HUES64 (cell line): ENCODE results near the gene AMPD1.

Experiments used
- H3K27ac ChIP-seq: 2 replicates; pipeline ENCODE4 v1.7.0; 2013; ENCODE audit warnings: low read depth, low read length, inconsistent platforms
- H3K27me3 ChIP-seq: 2 replicates; pipeline ENCODE4 v1.6.1; 2013; ENCODE audit warnings: mild to moderate bottlenecking, low read length; ENCODE audit not compliant: insufficient read depth
- H3K36me3 ChIP-seq: 2 replicates; pipeline ENCODE4 v1.6.1; 2013; ENCODE audit warnings: mild to moderate bottlenecking, low read length; ENCODE audit not compliant: insufficient read depth
- H3K4me1 ChIP-seq: 2 replicates; pipeline ENCODE4 v1.6.1; 2013; ENCODE audit warnings: mild to moderate bottlenecking, low read length, moderate library complexity; ENCODE audit not compliant: insufficient read depth
- H3K4me3 ChIP-seq: 2 replicates; pipeline ENCODE4 v1.5.1; 2013; ENCODE audit warnings: mild to moderate bottlenecking, low read length, moderate library complexity
- H3K9ac ChIP-seq: 2 replicates; pipeline ENCODE4 v1.6.1; 2013; ENCODE audit warnings: mild to moderate bottlenecking, low read depth, low read length
- H3K9me3 ChIP-seq: 2 replicates; pipeline ENCODE4 v1.6.1; 2013; ENCODE audit warnings: low read depth, low read length; ENCODE audit not compliant: insufficient read depth
- WGBS: fragments of 150-250, 120-280 bp; methylation state at CpG from one replicate; pipeline ENCODE4 v1.1.7; 2013; ENCODE audit warnings: missing lambda C conversion rate; 5-methylcytosine and 5-hydroxymethylcytosine counted together

The AMPD1 gene

DNA sequence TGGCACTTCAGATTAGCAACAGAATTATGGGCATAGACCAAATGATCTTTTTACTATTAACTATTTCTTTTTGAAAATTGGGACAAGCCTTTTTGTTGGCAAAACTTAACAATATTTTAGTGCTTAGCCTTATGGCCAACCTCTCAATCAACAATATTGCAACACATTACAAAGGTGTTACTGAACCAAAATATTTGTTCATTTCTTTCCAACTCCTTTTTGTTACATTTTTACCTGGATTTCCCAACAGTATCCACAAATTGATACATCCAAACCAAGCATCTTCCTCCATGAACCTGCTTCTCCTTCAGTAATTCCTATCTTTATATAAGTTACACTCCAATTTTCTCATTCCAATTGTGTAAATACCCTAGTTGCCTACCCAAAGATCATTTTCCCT is 1.5 kb upstream of the AMPD1 start:
- H3K36me3 ChIP-seq: no peaks in the 10 kb centered on the region
- no peak overlapping the region for H3K27ac ChIP-seq
- no peaks in the 10 kb centered on the region for H3K4me1 ChIP-seq
- H3K9ac ChIP-seq: no peak overlapping the region
- H3K4me3 ChIP-seq: no peak overlapping the region
- peaks cover 7% of the 10 kb centered on the region for H3K27me3 ChIP-seq
- no peaks in the 10 kb centered on the region for H3K9me3 ChIP-seq

DNA sequence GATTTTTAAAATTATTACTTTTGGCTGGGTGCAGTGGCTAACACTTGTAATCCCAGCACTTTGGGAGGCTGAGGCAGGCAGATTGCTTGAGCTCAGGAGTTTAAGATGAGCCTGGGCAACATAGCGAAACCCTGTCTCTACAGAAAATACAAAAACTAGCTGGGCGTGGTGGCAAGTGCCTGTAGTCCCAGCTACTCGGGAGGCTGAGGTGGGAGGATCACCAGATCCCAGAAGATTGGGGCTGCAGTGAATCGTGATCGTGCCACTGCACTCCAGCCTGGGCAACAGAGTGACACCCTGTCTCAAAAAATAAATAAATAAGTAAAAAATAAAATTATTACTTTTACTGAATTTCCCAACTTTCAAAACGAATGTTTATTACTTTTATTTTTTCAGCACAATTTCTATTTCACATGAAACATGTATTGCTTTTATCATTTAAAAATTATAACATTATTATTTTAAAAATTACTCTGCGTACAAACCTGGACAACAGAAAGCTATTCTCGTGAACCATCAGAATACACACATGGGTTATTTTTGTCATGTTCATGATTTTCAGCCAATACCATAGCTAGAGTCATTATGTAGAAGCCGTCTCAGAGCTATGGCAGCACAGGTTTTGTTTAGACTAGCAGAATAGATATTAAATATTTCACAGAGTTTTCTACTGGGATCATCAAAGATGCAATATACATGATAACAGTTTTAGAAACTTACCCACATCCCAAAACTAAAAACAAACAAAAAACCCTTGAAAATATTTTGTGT is 621 bp downstream of the AMPD1 start:
- WGBS: 94% methylated on average over 7 of the region's 9 CpGs
- no peak overlapping the region for H3K27ac ChIP-seq

DNA sequence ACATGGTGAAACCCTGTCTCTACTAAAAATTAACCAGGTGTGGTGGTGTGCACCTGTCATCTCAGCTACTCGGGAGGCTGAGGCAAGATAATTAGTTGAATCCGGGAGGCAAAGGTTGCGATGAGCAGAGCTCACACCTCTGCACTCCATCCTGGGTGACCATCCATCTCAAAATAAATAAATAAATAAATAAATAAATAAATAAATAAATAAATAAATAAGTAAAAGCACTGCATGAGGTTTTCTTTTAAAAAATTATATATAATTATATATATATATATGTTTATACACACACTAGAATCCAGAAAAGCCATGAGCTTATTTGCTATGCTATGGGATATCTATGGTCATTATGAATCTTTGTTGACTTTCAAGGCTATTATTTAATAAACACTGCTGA is 2.4 kb downstream of the AMPD1 start:
- Histone ChIP-seq H3K9me3 (no peaks in the 10 kb centered on the region), H3K4me3 (no peak overlapping the region), H3K27ac (no peak overlapping the region), H3K27me3 (no peaks in the 10 kb centered on the region), H3K9ac (no peak overlapping the region), H3K4me1 (no peaks in the 10 kb centered on the region), H3K36me3 (no peaks in the 10 kb centered on the region)
- WGBS: 100% methylated on average over 3 of the region's 3 CpGs

More for the DNA sequence above, 621 bp downstream of the AMPD1 start:
- Histone ChIP-seq H3K4me1 (no peaks in the 10 kb centered on the region), H3K27me3 (peaks cover 1% of the 10 kb centered on the region), H3K36me3 (no peaks in the 10 kb centered on the region), H3K4me3 (no peak overlapping the region), H3K9me3 (no peaks in the 10 kb centered on the region), H3K9ac (no peak overlapping the region)

DNA sequence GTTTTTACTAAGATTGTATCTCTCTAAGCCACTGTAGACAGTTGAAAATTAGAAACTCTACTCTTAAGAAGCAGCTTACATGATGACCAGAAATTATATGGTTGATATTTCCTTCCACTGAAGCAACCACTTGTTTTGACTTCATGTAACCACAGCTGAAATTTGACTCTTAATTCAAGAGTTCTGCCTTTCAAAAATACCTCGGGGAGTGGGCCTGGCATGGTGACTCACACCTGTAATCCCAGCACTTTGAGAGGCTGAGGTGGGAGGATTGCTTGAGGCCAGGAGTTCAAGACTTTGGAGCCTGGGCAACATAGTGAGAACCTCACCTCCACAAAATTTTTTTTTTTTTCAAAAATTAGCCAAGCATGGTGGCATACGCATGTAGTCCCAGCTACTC is 4.3 kb downstream of the AMPD1 start:
- 88% methylated on average over 2 of the region's 2 CpGs for WGBS
- no peak overlapping the region for H3K9ac ChIP-seq
- H3K4me3 ChIP-seq: no peak overlapping the region
- no peaks in the 10 kb centered on the region for H3K4me1 ChIP-seq
- no peaks in the 10 kb centered on the region for H3K36me3 ChIP-seq
- no peaks in the 10 kb centered on the region for H3K9me3 ChIP-seq
- H3K27me3 ChIP-seq: 0 out of 2 replicates have a peak, but pooled peaks cover 2% of the 10 kb centered on the region
- H3K27ac ChIP-seq: no peak overlapping the region

DNA sequence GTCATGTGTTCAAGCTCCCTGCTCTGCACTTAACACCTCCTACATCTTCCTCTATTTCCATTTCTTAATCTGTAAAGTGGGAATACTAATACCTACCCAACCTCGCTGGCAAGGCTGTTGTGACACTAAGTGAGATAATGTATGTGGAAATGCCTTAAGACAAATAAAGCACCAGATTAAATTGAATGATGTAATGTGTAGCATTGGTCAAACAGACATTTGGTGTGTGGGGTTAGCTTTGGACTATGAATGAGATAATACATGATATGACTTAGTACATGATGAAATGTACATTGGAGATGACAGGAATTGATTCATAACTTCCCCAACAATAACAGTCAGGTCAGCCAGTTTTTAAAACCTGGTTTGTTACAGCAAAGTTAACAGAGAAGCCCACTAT is 5.2 kb downstream of the AMPD1 start:
- H3K9ac ChIP-seq: no peak overlapping the region
- no peak overlapping the region for H3K27ac ChIP-seq
- H3K27me3 ChIP-seq: 0 out of 2 replicates have a peak, but pooled peaks cover 2% of the 10 kb centered on the region
- no peaks in the 10 kb centered on the region for H3K9me3 ChIP-seq
- no peak overlapping the region for H3K4me3 ChIP-seq
- H3K4me1 ChIP-seq: no peaks in the 10 kb centered on the region
- no peaks in the 10 kb centered on the region for H3K36me3 ChIP-seq
- WGBS: 75% methylated on average over 1 of the region's 1 CpG

DNA sequence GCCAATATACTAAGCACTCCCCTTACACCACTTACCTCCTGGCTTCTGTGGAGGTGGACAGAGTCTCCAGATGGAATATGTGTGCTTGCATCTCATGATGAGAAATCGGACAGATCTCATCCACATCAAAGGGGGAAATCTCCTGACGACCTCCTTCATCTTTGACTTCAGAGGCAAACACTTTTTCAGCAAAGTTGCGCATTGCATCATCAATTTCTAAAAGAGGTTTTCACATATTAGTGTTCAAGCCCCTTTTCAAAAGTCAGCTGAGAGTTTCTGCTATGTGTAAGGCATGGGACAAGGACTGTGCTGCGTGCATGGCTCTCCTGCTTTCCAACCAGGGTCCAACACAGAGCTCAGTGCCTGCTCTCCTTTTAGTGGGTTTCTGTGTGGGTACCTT is 6.8 kb downstream of the AMPD1 start:
- H3K27me3 ChIP-seq: 0 out of 2 replicates have a peak, but pooled peaks cover 2% of the 10 kb centered on the region
- H3K4me3 ChIP-seq: no peak overlapping the region
- no peaks in the 10 kb centered on the region for H3K9me3 ChIP-seq
- no peaks in the 10 kb centered on the region for H3K4me1 ChIP-seq
- no peak overlapping the region for H3K27ac ChIP-seq
- H3K36me3 ChIP-seq: no peaks in the 10 kb centered on the region
- WGBS: 89% methylated on average over 4 of the region's 4 CpGs
- H3K9ac ChIP-seq: no peak overlapping the region

DNA sequence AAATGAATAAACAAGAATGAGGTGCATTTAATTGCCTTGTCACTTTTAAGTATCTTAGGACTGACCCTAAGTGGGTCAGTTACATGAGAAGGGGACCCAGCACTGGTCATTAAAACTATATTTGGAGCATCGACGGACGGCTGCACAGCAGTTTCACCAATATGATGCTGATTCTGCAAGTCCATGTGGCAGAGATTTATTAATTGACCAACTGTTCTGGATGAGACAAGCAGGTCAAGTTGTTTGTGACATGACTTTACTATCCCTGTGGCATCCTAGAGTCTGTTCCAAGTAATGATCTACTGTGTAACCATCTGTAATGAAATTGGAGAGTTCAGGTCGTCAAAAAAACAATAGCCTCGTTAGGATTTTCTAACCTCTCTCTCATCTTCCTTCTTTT is 9.5 kb downstream of the AMPD1 start:
- no peak overlapping the region for H3K4me3 ChIP-seq
- 91% methylated on average over 5 of the region's 5 CpGs for WGBS

DNA sequence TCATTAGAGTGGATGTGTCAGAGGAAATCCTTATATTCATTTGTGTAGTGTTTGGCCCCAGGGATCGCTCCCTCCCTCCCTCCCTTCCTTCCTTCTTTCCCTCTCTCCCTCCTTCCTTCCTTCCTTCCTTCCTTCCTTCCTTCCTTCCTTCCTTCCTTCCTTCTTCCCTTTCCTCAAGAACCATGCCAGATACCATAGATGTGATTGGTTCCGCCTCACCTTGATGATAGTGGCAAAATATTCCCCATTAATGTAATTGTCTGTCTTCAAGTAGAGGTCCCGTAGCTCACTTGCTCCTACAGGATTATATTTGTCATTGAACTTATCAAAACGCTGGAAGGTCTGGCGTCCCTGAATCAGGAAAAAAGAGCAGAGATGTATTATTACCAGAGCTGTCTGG is 17.7 kb downstream of the AMPD1 start:
- Histone ChIP-seq H3K4me3 (no peak overlapping the region), H3K27me3 (peaks cover 49% of the 10 kb centered on the region; the same call in 1 of the 2 replicates), H3K9ac (no peak overlapping the region), H3K9me3 (no peaks in the 10 kb centered on the region), H3K4me1 (no peaks in the 10 kb centered on the region), H3K27ac (no peak overlapping the region), H3K36me3 (no peaks in the 10 kb centered on the region)
- WGBS: 89% methylated on average over 4 of the region's 5 CpGs

More for the DNA sequence above, 9.5 kb downstream of the AMPD1 start:
- H3K27me3 ChIP-seq: 0 out of 2 replicates have a peak, but pooled peaks cover 2% of the 10 kb centered on the region
- no peaks in the 10 kb centered on the region for H3K36me3 ChIP-seq
- H3K9me3 ChIP-seq: no peaks in the 10 kb centered on the region
- H3K27ac ChIP-seq: no peak overlapping the region
- no peaks in the 10 kb centered on the region for H3K4me1 ChIP-seq
- H3K9ac ChIP-seq: no peak overlapping the region

DNA sequence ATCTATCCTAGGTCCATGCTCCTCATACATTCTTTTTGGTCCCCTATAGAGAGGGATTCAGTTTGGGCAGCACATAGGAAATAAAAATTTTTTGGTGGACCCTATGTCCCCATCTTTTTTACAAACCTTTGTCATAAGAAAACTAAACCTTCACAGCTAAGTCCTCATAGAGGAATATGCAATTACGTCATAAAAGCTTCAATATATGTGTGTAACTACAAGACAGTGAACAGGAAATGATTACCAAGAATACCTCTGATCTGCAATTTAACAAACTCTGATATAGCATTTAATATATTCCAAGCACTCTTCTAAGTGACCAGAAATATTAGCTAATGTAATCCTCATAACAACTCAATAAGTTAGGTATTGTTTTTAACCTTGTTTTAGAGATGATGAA is 19.2 kb downstream of the AMPD1 start:
- peaks cover 65% of the 10 kb centered on the region; the same call in 1 of the 2 replicates for H3K27me3 ChIP-seq
- H3K27ac ChIP-seq: no peak overlapping the region
- H3K9me3 ChIP-seq: no peaks in the 10 kb centered on the region
- WGBS: 100% methylated on average over 1 of the region's 1 CpG
- H3K9ac ChIP-seq: no peak overlapping the region
- H3K4me3 ChIP-seq: no peak overlapping the region
- H3K36me3 ChIP-seq: no peaks in the 10 kb centered on the region
- H3K4me1 ChIP-seq: no peaks in the 10 kb centered on the region

DNA sequence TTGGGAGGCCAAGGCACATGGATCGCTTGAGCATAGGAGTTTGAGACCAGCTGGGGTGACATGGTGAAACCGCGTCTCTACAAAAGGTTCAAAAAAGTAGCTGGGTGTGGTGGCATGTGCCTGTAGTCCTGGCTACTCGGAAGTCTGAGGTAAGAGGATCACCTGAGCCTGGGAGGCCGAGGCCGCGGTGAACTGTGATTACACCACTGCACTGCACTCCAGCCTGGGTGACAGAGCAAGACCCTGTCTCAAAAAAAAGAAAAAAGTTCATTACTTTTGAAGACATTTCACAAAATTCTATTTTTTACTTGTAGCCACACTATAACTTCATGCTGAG is 23.4 kb downstream of the AMPD1 start:
- H3K36me3 ChIP-seq: no peaks in the 10 kb centered on the region
- H3K27ac ChIP-seq: no peak overlapping the region
- H3K9me3 ChIP-seq: no peaks in the 10 kb centered on the region
- WGBS: 92% methylated on average over 7 of the region's 7 CpGs
- peaks cover 83% of the 10 kb centered on the region for H3K27me3 ChIP-seq
- no peak overlapping the region for H3K9ac ChIP-seq
- H3K4me1 ChIP-seq: peaks cover 7% of the 10 kb centered on the region; the same call in 1 of the 2 replicates
- H3K4me3 ChIP-seq: no peak overlapping the region

DNA sequence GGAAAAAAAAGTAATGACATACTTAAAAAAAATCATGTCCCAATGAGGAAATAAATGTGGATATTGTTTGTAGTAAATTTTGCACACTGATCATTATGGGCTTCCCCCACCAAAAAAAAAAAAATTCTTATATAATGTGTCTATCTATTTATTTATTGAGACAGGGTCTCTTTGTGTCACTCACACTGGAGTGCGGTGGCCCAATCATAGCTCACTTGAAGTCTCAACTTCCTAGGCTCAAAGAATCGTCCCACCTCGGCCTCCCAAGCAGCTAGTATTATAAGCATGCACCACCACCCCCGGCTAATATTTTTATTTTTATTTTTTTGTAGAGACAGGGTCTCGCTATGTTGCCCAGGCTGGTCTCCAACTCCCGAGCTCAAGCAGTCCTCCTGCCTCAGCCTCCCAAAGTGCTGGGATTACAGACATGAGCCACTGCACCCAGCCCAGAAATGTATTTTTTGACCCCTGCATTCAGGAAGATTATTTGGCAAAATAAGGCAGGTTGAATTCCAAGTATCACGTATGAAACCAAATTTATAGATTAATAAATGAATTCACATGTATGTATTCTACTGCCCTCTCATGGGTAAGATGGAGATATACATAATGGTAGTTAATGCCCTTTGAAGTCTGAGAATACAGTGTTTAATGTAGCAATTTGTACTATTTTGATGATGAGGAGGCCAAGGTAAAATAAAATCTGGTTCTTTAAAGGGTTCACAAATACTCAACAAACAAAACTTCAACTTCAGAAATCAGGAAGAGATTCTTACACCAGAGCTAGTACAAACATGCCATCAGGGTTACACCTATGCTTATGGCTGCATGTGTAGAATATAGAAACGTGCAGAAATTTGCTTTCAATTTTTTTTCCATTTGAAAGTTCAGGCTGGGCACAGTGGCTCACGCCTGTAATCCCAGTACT is 24.1 kb downstream of the AMPD1 start:
- Histone ChIP-seq H3K27ac (no peak overlapping the region), H3K4me3 (peak overlapping the region; percentile 98; the same call in 1 of the 2 replicates)
- WGBS: 89% methylated on average over 8 of the region's 9 CpGs

More for the DNA sequence above, 24.1 kb downstream of the AMPD1 start:
- Histone ChIP-seq H3K9ac (no peak overlapping the region), H3K36me3 (no peaks in the 10 kb centered on the region), H3K4me1 (peaks cover 7% of the 10 kb centered on the region; the same call in 1 of the 2 replicates), H3K9me3 (no peaks in the 10 kb centered on the region), H3K27me3 (peaks cover 77% of the 10 kb centered on the region)
